Trophoblast cell (in vitro differentiated cells and primary cell): ENCODE data around the gene IL6.

Experiments
- DNase-seq, 2 donors: peaks; one replicate each; pipeline ENCODE4 v3.0.0-alpha.2; 2016
- H2AFZ ChIP-seq: 2 replicates; pipeline ENCODE4 v1.6.1; 2013; ENCODE audit warnings: low read length, moderate library complexity, mild to moderate bottlenecking; ENCODE audit not compliant: insufficient read depth, poor library complexity
- H2AK5ac ChIP-seq: 2 replicates; pipeline ENCODE4 v1.6.1; 2013; ENCODE audit warnings: mild to moderate bottlenecking, low read length
- H2BK120ac ChIP-seq: 2 replicates; pipeline ENCODE4 v1.6.1; 2013; ENCODE audit warnings: low read length, mild to moderate bottlenecking, moderate library complexity; ENCODE audit not compliant: insufficient read depth, poor library complexity
- H2BK12ac ChIP-seq: 2 replicates; pipeline ENCODE4 v1.6.1; 2013; ENCODE audit warnings: mild to moderate bottlenecking, low read length, moderate library complexity
- H2BK5ac ChIP-seq: 2 replicates; pipeline ENCODE4 v1.6.1; 2013; ENCODE audit warnings: low read length, low read depth, moderate library complexity, mild to moderate bottlenecking; ENCODE audit not compliant: poor library complexity
- H3K14ac ChIP-seq: 2 replicates; pipeline ENCODE4 v1.6.1; 2013; ENCODE audit warnings: mild to moderate bottlenecking, low read length
- H3K18ac ChIP-seq: 2 replicates; pipeline ENCODE4 v1.6.1; 2013; ENCODE audit warnings: mild to moderate bottlenecking, low read length
- H3K23ac ChIP-seq: 2 replicates; pipeline ENCODE4 v1.6.1; 2013; ENCODE audit warnings: low read length
- H3K27ac ChIP-seq: 2 replicates; pipeline ENCODE4 v1.5.1; 2013; ENCODE audit warnings: low read depth, mild to moderate bottlenecking, inconsistent platforms, low read length, moderate library complexity
- H3K27me3 ChIP-seq: 2 replicates; pipeline ENCODE4 v1.6.1; 2013; ENCODE audit warnings: inconsistent platforms, mild to moderate bottlenecking, low read length, moderate library complexity; ENCODE audit not compliant: insufficient read depth
- H3K36me3 ChIP-seq, 2 experiments: 1 replicate in 1 of 2; 2 replicates in 1 of 2; pipeline ENCODE4 v1.6.1; 2013; ENCODE audit warnings: low read length in 2 of 2, mild to moderate bottlenecking in 2 of 2, moderate library complexity in 1 of 2; ENCODE audit not compliant: insufficient read depth in 2 of 2, control insufficient read depth in 1 of 2
- H3K4ac ChIP-seq: 2 replicates; pipeline ENCODE4 v1.6.1; 2013; ENCODE audit warnings: low read depth, mild to moderate bottlenecking, low read length, moderate library complexity
- H3K4me1 ChIP-seq, 2 experiments: 1 replicate in 1 of 2; 2 replicates in 1 of 2; pipeline ENCODE4 v1.6.1; 2013; ENCODE audit warnings: low read length in 2 of 2, mild to moderate bottlenecking in 2 of 2, moderate library complexity in 1 of 2; ENCODE audit not compliant: insufficient read depth in 2 of 2, control insufficient read depth in 1 of 2
- H3K4me2 ChIP-seq: 2 replicates; pipeline ENCODE4 v1.6.1; 2013; ENCODE audit warnings: inconsistent platforms, mild to moderate bottlenecking, low read length, moderate library complexity
- H3K4me3 ChIP-seq: 2 replicates; pipeline ENCODE4 v1.5.1; 2013; ENCODE audit warnings: mild to moderate bottlenecking, low read depth, low read length, inconsistent platforms
- H3K79me1 ChIP-seq: one replicate; pipeline ENCODE4 v1.6.1; 2013; ENCODE audit warnings: low read length
- H3K79me2 ChIP-seq: 2 replicates; pipeline ENCODE4 v1.6.1; 2013; ENCODE audit warnings: low read length, mild to moderate bottlenecking; ENCODE audit not compliant: control insufficient read depth, insufficient read depth, poor library complexity
- H3K9ac ChIP-seq: 2 replicates; pipeline ENCODE4 v1.6.1; 2013; ENCODE audit warnings: mild to moderate bottlenecking, low read length
- H3K9me3 ChIP-seq: 2 replicates; pipeline ENCODE4 v1.6.1; 2013; ENCODE audit warnings: low read depth, mild to moderate bottlenecking, control low read depth, inconsistent platforms, low read length; ENCODE audit not compliant: insufficient read depth
- H4K12ac ChIP-seq: 2 replicates; pipeline ENCODE4 v1.6.1; 2013; ENCODE audit warnings: low read depth, mild to moderate bottlenecking, low read length, moderate library complexity
- H4K8ac ChIP-seq: 2 replicates; pipeline ENCODE4 v1.6.1; 2013; ENCODE audit warnings: low read depth, mild to moderate bottlenecking, low read length, moderate library complexity
- H4K91ac ChIP-seq: one replicate; pipeline ENCODE4 v1.6.1; 2013; ENCODE audit warnings: low read depth, mild to moderate bottlenecking, low read length, moderate library complexity
- WGBS: extraction: QIAGEN DNeasy Blood & Tissue Kit; methylation state at CpG from one replicate; pipeline ENCODE4 v1.1.7; 2013; ENCODE audit warnings: missing lambda C conversion rate; ENCODE audit not compliant: insufficient read length, insufficient coverage; ENCODE audit errors: extremely low coverage; 5-methylcytosine and 5-hydroxymethylcytosine counted together

IL6 gene

GRCh38 chr7:22723637-22724036 is 3.4 kb upstream of the IL6 start:
- no peaks in the 10 kb centered on the region for H3K27me3 ChIP-seq
- no peaks in the 10 kb centered on the region for H3K9me3 ChIP-seq
- H3K4me1 ChIP-seq: peaks cover 17 to 25% of the 10 kb centered on the region in 2 experiments
- no peak overlapping the region for H2BK12ac ChIP-seq
- no peak overlapping the region for H3K9ac ChIP-seq
- H4K12ac ChIP-seq: no peak overlapping the region
- H2BK120ac ChIP-seq: no peak overlapping the region
- H4K8ac ChIP-seq: no peak overlapping the region
- no peak overlapping the region for H4K91ac ChIP-seq
- peaks cover 6% of the 10 kb centered on the region for H3K79me2 ChIP-seq
- H2AK5ac ChIP-seq: no peak overlapping the region
- no peak overlapping the region for H3K4me2 ChIP-seq
- H3K18ac ChIP-seq: no peak overlapping the region
- peaks cover 11% of the 10 kb centered on the region for H3K79me1 ChIP-seq
- no peak overlapping the region for H3K27ac ChIP-seq
- H3K4me3 ChIP-seq: no peak overlapping the region
- H3K4ac ChIP-seq: no peak overlapping the region
- WGBS: no CpG with 5 or more reads among the region's 4 CpGs
- H3K14ac ChIP-seq: no peak overlapping the region
- H2BK5ac ChIP-seq: no peak overlapping the region
- no peak for DNase-seq
- H3K23ac ChIP-seq: no peak overlapping the region
- H3K36me3 ChIP-seq: no peaks in the 10 kb centered on the region
- no peak overlapping the region for H2AFZ ChIP-seq

DNA sequence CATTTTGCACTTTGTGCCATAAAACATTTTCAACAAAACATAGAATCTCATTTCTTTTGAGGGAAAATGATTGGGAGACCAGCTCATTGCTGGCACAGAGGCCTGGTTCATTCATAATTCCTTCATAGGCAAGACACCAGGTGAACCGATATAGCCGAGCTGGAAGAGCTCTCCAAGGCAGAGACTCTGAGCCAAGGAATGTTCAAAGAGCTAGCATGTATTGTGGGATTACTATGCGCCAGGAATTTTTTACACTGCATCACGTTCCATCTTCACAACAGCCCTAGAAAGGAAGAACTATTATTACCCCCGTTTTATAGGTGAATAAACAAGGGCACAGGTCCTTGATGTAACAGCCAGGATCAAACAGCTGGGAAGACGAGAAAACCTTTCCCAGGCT is 2.1 kb upstream of the IL6 start:
- Histone ChIP-seq H2AK5ac (no peak overlapping the region), H3K4ac (no peak overlapping the region)

GRCh38 chr7:22725585-22725984 is 1.4 kb upstream of the IL6 start:
- H2AFZ ChIP-seq: peak overlapping the region; percentile 3

More for the DNA sequence above, 2.1 kb upstream of the IL6 start:
- Histone ChIP-seq H3K27ac (no peak overlapping the region), H2BK120ac (no peak overlapping the region), H2BK12ac (no peak overlapping the region), H3K27me3 (no peaks in the 10 kb centered on the region), H3K18ac (no peak overlapping the region), H3K4me1 (peaks cover 17 to 25% of the 10 kb centered on the region in 2 experiments), H3K23ac (no peak overlapping the region), H3K14ac (no peak overlapping the region), H2AFZ (no peak overlapping the region), H2BK5ac (no peak overlapping the region), H3K4me2 (no peak overlapping the region), H3K79me1 (peaks cover 11% of the 10 kb centered on the region), H4K91ac (no peak overlapping the region), H4K8ac (no peak overlapping the region), H3K79me2 (peaks cover 6% of the 10 kb centered on the region), H3K4me3 (no peak overlapping the region), H3K9ac (no peak overlapping the region), H3K9me3 (no peaks in the 10 kb centered on the region), H4K12ac (no peak overlapping the region), H3K36me3 (no peaks in the 10 kb centered on the region)
- DNase-seq: no peak
- WGBS: no CpG with 5 or more reads among the region's 6 CpGs

DNA sequence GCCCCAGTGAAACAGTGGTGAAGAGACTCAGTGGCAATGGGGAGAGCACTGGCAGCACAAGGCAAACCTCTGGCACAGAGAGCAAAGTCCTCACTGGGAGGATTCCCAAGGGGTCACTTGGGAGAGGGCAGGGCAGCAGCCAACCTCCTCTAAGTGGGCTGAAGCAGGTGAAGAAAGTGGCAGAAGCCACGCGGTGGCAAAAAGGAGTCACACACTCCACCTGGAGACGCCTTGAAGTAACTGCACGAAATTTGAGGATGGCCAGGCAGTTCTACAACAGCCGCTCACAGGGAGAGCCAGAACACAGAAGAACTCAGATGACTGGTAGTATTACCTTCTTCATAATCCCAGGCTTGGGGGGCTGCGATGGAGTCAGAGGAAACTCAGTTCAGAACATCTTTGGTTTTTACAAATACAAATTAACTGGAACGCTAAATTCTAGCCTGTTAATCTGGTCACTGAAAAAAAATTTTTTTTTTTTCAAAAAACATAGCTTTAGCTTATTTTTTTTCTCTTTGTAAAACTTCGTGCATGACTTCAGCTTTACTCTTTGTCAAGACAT is 574 bp upstream of the IL6 start:
- Histone ChIP-seq H3K4me2 (peak overlapping the region; percentile 43), H4K12ac (no peak overlapping the region), H2BK120ac (peak overlapping the region; percentile 49), H3K18ac (peak overlapping the region; percentile 46), H3K14ac (peak overlapping the region; percentile 33), H3K79me2 (peaks cover 6% of the 10 kb centered on the region), H2AFZ (no peak overlapping the region), H4K8ac (peak overlapping the region; percentile 37), H3K4ac (peak overlapping the region; percentile 30), H3K27ac (peak overlapping the region; percentile 70), H2BK5ac (peak overlapping the region; percentile 43), H3K36me3 (no peaks in the 10 kb centered on the region), H3K27me3 (no peaks in the 10 kb centered on the region), H3K4me3 (peak overlapping the region; percentile 37), H4K91ac (peak overlapping the region; percentile 87), H3K79me1 (peaks cover 11% of the 10 kb centered on the region), H3K23ac (no peak overlapping the region), H3K4me1 (peaks cover 17 to 20% of the 10 kb centered on the region in 2 experiments), H2BK12ac (peak overlapping the region; percentile 38), H3K9me3 (no peaks in the 10 kb centered on the region), H3K9ac (no peak overlapping the region), H2AK5ac (peak overlapping the region; percentile 36)
- DNase-seq: peak; percentile 56 to 80
- WGBS: no CpG with 5 or more reads among the region's 8 CpGs

More at GRCh38 chr7:22725585-22725984, 1.4 kb upstream of the IL6 start:
- Histone ChIP-seq H3K27ac (peak overlapping the region; percentile 36), H2AK5ac (no peak overlapping the region), H3K4me2 (peak overlapping the region; percentile 5), H3K4me3 (no peak overlapping the region), H3K79me1 (peaks cover 11% of the 10 kb centered on the region), H3K79me2 (peaks cover 6% of the 10 kb centered on the region), H2BK5ac (peak overlapping the region; percentile 32), H3K9me3 (no peaks in the 10 kb centered on the region), H3K18ac (no peak overlapping the region), H3K4ac (no peak overlapping the region), H3K14ac (peak overlapping the region; percentile 16), H3K4me1 (peaks cover 17 to 25% of the 10 kb centered on the region in 2 experiments), H4K8ac (no peak overlapping the region), H2BK12ac (no peak overlapping the region), H4K91ac (peak overlapping the region; percentile 87), H2BK120ac (peak overlapping the region; percentile 49), H3K36me3 (no peaks in the 10 kb centered on the region), H4K12ac (no peak overlapping the region), H3K23ac (no peak overlapping the region), H3K27me3 (no peaks in the 10 kb centered on the region), H3K9ac (no peak overlapping the region)
- DNase-seq: peak in 1 of 2 donors; percentile 51
- no CpG with 5 or more reads among the region's 9 CpGs for WGBS
